Bronchus fibroblast of lung (primary cell): Measurements from ENCODE around the gene ITFG1. TPM values are rescaled to one million over a fixed set of nuclear protein-coding genes. Genes with fewer than 3 reads are reported as not detected.

ENCODE experiments used
- total RNA-seq: library from RNA; depleted of rRNA; stranded (reverse); fragments of >200 nt; gene quantifications from 2 replicates; pipeline ENCODE4 v1.2.3, GENCODE V29; 2015

The ITFG1 gene
- 27.5 and 27.9 TPM in 2 replicates for total RNA-seq

DNA sequence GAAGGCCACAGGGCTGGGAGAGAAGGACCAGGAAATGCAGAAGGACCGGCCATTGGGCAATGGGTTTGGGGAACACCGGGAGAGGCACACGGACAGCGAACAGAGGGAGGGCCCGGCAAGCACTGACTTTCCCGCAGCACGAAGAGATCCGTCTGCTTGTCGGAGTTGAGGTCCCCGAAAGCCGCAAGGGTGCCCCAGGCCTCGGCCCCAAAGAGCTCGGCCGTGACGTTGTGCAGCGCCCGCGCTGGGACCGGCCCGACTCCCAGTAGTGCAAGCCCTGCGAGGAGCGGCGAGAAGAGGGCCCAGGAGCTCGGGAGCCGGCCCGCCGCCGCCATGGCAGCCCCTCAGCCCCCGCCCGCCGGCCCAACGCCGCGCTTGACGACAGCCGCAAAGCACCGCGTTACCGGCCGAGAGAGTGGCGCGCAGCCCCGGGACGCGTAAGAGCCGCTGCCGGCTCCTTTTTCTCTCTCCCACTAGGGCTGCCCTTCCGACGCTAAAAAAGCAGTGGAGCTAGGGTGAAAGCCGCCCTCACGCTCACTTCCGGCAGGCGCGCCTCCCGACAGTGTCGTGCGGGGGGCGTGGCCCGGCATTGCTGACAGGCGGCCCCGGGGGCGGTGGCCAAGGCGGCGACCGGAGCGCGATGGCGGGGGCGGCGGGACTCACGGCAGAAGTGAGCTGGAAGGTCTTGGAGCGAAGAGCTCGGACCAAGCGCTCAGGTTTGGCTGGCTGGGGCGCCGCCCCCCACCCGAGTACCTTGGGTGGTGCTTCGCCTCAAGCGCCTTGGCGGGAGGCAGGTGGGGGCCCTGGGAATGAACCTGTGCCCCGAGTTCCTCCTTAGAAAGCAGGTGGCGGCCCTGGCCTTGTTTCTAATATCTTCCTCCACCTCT is at the start of gene ITFG1, which contains the start of gene PHKB:
Gene ITFG1 (minus strand): TSS at position 353 of the 887 bp plus-strand sequence. CDS start 18 bp downstream, at position 335.
Gene PHKB (plus strand): TSS at position 621 of the 887 bp plus-strand sequence. CDS start 20 bp downstream, at position 641.

DNA sequence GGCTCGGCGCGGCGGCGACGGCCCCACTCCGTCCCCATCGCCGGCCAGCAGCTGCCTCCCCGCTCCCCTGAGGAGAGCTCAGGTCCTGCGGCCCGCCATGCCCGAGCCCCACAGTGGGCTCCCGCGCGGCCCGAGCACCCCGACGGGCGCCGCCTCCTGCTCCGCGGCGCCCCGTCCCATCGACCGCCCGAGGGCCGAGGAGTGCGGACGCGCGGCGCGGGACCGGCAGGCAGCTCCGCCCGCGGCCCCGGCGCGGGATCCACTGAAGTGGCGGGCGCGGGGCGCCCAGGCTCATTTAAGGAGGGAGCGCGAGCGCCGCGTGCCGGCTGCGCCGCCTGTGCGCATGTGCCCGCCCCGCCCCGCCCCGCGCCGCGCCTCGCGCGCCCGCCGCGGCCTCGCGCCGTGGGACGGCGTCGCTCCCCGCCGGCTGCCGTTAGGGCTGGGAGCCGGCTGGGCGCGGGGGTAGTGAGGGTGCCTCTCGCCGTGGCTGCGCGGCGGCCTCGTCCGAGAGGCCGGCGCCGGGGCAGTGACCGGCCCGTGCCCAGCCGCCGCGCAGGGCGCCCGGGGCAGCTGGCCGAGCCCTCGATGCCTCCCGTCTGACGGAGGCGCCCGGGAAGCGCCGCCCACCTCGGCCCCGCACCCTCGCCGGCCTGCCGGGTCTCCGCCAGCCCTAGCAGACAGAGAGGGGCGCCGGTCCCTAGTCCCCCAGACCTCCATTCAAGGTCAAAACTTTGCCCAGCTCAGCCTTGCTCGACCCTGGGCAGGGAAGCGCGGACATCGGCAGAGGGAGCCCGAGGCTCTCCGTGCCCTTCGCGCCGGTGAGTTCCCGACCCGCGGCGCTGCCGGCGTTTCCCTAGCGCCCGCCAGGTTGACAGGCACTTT is 316.9 kb downstream of the ITFG1 start, which contains the start of gene NETO2:
Gene NETO2 (minus strand): TSS at position 269 of the 882 bp plus-strand sequence. CDS start 333 bp downstream, outside the sequence.

Other genes starting within 250 kb of the ITFG1 start
- 20.7 and 22.9 TPM in 2 replicates for gene PHKB, start 268 bp upstream of the ITFG1 start, total RNA-seq